HepG2 (cell line): ENCODE measurements around the gene GPR152. TPM values are rescaled to one million over a fixed set of nuclear protein-coding genes. Genes with fewer than 3 reads are reported as not detected.
A peak's percentile ranks its signal among the peaks of the same experiment; 100 is the strongest.

Source experiments
- BATF2 ChIP-seq: sonication (generic); formaldehyde crosslinking; IDR thresholded peaks from 2 replicates; pipeline ENCODE4 v1.8.0; 2022; ENCODE audit warnings: mild to moderate bottlenecking, missing genetic modification reagents, moderate library complexity
- DMTF1 ChIP-seq: sonication (generic); formaldehyde crosslinking; IDR thresholded peaks from 2 replicates; pipeline ENCODE4 v1.4.0; 2020; ENCODE audit warnings: mild to moderate bottlenecking, missing genetic modification reagents
- FOSL2 ChIP-seq: sonication (generic); formaldehyde crosslinking; IDR thresholded peaks from 2 replicates; pipeline ENCODE4 v1.4.0; 2020; ENCODE audit warnings: missing genetic modification reagents
- FOXP1 ChIP-seq, 2 experiments: fragments of 450-650 bp in 1 of 2; IDR thresholded peaks; 2 replicates each; pipeline ENCODE4 v1.6.1; 2017 to 2018; ENCODE audit warnings: antibody characterized with exemption in 1 of 2
- MAZ ChIP-seq, 2 experiments: sonication (generic) in 1 of 2; formaldehyde crosslinking in 1 of 2; IDR thresholded peaks; 2 replicates each; pipeline versions ENCODE4 v1.5.0 to v1.6.1; 2012 to 2020; ENCODE audit warnings: low read depth in 2 of 2, mild to moderate bottlenecking in 2 of 2, borderline replicate concordance in 1 of 2, improper control_type of control experiment in 1 of 2, low read length in 1 of 2, missing genetic modification reagents in 1 of 2, moderate library complexity in 1 of 2
- NCOA1 ChIP-seq: sonication (generic); formaldehyde crosslinking; IDR thresholded peaks from 2 replicates; pipeline ENCODE4 v1.9.0; 2021; ENCODE audit warnings: missing genetic modification reagents
- ONECUT2 ChIP-seq: sonication (generic); formaldehyde crosslinking; IDR thresholded peaks from 2 replicates; pipeline ENCODE4 v1.4.0; 2020; ENCODE audit warnings: missing genetic modification reagents
- SMAD9 ChIP-seq: sonication (generic); formaldehyde crosslinking; IDR thresholded peaks from 2 replicates; pipeline ENCODE4 v1.5.1; 2020; ENCODE audit warnings: mild to moderate bottlenecking, missing genetic modification reagents
- U2AF2 ChIP-seq: fragments of 200-400 bp; formaldehyde crosslinking; IDR thresholded peaks from 2 replicates; pipeline ENCODE4 v1.6.1; 2017; ENCODE audit warnings: low read depth, mild to moderate bottlenecking, low read length
- ZNF280B ChIP-seq: sonication (generic); formaldehyde crosslinking; IDR thresholded peaks from 2 replicates; pipeline ENCODE4 v1.5.0; 2020; ENCODE audit warnings: missing genetic modification reagents, mild to moderate bottlenecking, borderline replicate concordance
- ZNF547 ChIP-seq: sonication (generic); formaldehyde crosslinking; IDR thresholded peaks from 2 replicates; pipeline ENCODE4 v1.5.1; 2020; ENCODE audit warnings: mild to moderate bottlenecking, missing genetic modification reagents
- ZNF687 ChIP-seq: sonication (generic); formaldehyde crosslinking; IDR thresholded peaks from 2 replicates; pipeline ENCODE4 v1.5.1; 2020; ENCODE audit warnings: mild to moderate bottlenecking, missing genetic modification reagents, moderate library complexity
- polyA plus RNA-seq, 8 experiments: library from polyadenylated mRNA; depleted of rRNA in 3 of 8; stranded (reverse) in 7 of 8; unstranded in 1 of 8; fragments of >200 nt; fragmentation: Illumina TruSeq in 4 of 8; extraction: Trizol in 4 of 8; gene quantifications; 2 replicates each; pipeline versions ENCODE4 v1.2.1 to v1.2.3, GENCODE V29; 2011 to 2016; ENCODE audit warnings: low read depth in 4 of 8, missing spikeins in 1 of 8, mixed read lengths in 1 of 8; ENCODE audit not compliant: insufficient read depth in 1 of 8
- total RNA-seq, 5 experiments: library from RNA; depleted of rRNA; stranded (reverse); fragments of >200 nt; fragmentation: Illumina TruSeq; extraction: Trizol; gene quantifications; 2 replicates each; pipeline ENCODE4 v1.2.3, GENCODE V29; 2016; ENCODE audit warnings: low read depth in 1 of 5
- TF ChIP-seq, protein P1 (sequence below): IDR thresholded peaks from 2 replicates; pipeline ENCODE4 v1.6.1; 2016; ENCODE audit warnings: low read depth, control low read depth
- TF ChIP-seq, protein P2 (sequence below), 2 experiments: fragments of 450-650 bp in 1 of 2; sonication (generic) in 1 of 2; formaldehyde crosslinking; IDR thresholded peaks; 2 replicates each; pipeline versions ENCODE4 v1.5.0 to v1.8.0; 2020 to 2022; ENCODE audit warnings: mild to moderate bottlenecking in 1 of 2, missing genetic modification reagents in 1 of 2

The GPR152 gene
- total and polyA plus RNA-seq, 2 of the 13 experiments (the other 11 are each of a cell fraction or from before 2014, with no cell fraction given) = not detected

DNA sequence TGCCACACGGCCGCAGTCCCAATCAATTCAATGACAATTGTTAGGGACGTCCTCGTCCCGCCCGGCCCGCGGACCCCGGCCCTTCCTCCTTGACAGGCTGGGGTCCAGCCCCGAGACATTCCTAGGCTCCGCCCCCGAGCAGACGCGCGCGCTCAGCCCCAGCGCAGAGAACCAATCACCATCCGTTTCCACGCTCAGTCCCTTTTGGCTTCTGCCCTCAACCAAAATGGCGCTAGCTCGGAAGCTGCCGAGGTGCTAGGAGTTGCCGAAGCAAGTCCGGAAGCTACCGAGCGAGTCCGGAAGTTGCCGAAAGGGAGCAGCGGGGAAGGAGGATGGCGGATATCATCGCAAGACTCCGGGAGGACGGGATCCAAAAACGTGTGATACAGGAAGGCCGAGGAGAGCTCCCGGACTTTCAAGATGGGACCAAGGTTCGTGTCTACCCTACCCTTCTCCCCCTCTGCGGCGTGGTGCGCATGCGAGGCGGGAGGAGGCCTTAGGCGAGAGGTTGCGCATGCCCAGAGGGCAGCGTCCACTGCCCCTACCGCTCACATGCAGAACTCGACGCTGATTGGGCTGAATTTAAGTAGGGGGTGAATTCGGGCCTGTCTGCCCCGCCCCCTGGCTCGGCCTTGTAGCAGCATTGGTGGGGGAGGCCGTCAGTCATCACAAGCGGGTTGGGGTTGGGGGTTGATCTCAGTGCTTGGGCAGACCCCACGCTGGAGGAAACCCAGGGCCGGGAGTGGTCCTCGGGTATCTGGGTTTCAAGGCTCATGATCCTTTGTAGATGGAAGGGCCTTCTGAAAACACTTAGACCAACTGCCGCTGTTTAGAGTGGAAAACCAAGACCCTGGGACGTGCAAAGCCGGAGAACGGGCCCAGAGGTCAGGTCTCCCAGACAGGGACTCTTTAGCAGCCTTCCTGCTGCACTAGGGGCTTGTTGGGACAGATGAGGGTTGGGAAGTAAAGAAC, 30.6 kb upstream of the GPR152 start, which contains the start of gene AIP (continued):
- TF ChIP-seq ZNF280B (CRISPR knock-in tag) (peak; percentile 96), FOXP1 (IDR thresholded peaks at IDR 0.05) (no peak), FOXP1 (CRISPR knock-in tag; IDR thresholded peaks at IDR 0.05) (0 out of 2 replicates have a peak, but pooled peaks have one; percentile 13), SMAD9 (CRISPR knock-in tag) (peak; percentile 98), FOSL2 (CRISPR knock-in tag) (0 out of 2 replicates have a peak, but pooled peaks have one; percentile 46), BATF2 (CRISPR knock-in tag) (peak; percentile 89), NCOA1 (0 out of 2 replicates have a peak, but pooled peaks have one; percentile 50), U2AF2 (no peak), ZNF687 (CRISPR knock-in tag) (peak; percentile 100), ZNF547 (peak; percentile 99), MAZ (IDR thresholded peaks at IDR 0.05; ENCODE audit: borderline replicate concordance, low read depth, low read length) (no peak), MAZ (CRISPR knock-in tag; IDR thresholded peaks at IDR 0.05; ENCODE audit: low read depth) (peak; percentile 96), ONECUT2 (CRISPR knock-in tag) (peak; percentile 66), DMTF1 (peak; percentile 88; the same call in 1 of the 2 replicates)
- TF ChIP-seq, protein P1, sequence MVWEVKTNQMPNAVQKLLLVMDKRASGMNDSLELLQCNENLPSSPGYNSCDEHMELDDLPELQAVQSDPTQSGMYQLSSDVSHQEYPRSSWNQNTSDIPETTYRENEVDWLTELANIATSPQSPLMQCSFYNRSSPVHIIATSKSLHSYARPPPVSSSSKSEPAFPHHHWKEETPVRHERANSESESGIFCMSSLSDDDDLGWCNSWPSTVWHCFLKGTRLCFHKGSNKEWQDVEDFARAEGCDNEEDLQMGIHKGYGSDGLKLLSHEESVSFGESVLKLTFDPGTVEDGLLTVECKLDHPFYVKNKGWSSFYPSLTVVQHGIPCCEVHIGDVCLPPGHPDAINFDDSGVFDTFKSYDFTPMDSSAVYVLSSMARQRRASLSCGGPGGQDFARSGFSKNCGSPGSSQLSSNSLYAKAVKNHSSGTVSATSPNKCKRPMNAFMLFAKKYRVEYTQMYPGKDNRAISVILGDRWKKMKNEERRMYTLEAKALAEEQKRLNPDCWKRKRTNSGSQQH (CRISPR knock-in tag) = no peak; the same call in 1 of the 2 replicates
- TF ChIP-seq, protein P2, sequence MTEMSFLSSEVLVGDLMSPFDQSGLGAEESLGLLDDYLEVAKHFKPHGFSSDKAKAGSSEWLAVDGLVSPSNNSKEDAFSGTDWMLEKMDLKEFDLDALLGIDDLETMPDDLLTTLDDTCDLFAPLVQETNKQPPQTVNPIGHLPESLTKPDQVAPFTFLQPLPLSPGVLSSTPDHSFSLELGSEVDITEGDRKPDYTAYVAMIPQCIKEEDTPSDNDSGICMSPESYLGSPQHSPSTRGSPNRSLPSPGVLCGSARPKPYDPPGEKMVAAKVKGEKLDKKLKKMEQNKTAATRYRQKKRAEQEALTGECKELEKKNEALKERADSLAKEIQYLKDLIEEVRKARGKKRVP (CRISPR knock-in tag; IDR thresholded peaks at IDR 0.05) = peak in 1 of 2 experiments; percentile 46; a peak in 1 of 4 replicates
